ENCODE data around the gene TCF7L1.

Gene TCF7L1

DNA sequence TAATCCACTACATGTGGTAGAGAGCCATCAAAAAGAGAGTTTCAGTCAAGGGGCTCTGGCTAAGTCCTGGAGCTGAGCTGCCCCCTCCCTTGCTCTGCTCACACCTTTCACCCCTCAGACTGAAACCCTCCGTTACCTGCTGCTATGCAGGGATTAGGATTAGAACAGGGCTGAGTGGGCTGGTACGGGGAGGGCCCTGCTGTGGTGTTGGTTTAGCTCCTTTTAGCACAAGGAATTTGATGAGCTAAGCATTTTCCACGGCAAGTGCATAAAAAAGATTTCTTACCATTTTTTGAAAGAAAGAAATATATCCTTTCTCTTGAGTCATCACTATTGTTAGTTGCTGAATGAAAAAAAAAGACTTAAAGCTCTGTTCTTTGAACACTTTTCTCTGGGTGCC lies 46.3 kb downstream of the TCF7L1 start:
- CTCF ChIA-PET, result interaction anchor here (0.7 to 1.5 kb wide), 4 partner anchors 8 to 116 kb away, joined by 3 read pairs; no protein-coding TSS in a partner anchor
- DNase-seq (ENCODE audit: low read depth, low spot score), result no peak
- no peak overlapping the region for H3K4me3 ChIP-seq (ENCODE audit: low read depth, low read length)
- TF ChIP-seq, protein P1, sequence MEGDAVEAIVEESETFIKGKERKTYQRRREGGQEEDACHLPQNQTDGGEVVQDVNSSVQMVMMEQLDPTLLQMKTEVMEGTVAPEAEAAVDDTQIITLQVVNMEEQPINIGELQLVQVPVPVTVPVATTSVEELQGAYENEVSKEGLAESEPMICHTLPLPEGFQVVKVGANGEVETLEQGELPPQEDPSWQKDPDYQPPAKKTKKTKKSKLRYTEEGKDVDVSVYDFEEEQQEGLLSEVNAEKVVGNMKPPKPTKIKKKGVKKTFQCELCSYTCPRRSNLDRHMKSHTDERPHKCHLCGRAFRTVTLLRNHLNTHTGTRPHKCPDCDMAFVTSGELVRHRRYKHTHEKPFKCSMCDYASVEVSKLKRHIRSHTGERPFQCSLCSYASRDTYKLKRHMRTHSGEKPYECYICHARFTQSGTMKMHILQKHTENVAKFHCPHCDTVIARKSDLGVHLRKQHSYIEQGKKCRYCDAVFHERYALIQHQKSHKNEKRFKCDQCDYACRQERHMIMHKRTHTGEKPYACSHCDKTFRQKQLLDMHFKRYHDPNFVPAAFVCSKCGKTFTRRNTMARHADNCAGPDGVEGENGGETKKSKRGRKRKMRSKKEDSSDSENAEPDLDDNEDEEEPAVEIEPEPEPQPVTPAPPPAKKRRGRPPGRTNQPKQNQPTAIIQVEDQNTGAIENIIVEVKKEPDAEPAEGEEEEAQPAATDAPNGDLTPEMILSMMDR (IDR thresholded peaks at IDR 0.05; ENCODE audit: insufficient read depth, low read length, missing control alignments), result no peak
- POLR2A ChIA-PET, result no interaction called here

DNA sequence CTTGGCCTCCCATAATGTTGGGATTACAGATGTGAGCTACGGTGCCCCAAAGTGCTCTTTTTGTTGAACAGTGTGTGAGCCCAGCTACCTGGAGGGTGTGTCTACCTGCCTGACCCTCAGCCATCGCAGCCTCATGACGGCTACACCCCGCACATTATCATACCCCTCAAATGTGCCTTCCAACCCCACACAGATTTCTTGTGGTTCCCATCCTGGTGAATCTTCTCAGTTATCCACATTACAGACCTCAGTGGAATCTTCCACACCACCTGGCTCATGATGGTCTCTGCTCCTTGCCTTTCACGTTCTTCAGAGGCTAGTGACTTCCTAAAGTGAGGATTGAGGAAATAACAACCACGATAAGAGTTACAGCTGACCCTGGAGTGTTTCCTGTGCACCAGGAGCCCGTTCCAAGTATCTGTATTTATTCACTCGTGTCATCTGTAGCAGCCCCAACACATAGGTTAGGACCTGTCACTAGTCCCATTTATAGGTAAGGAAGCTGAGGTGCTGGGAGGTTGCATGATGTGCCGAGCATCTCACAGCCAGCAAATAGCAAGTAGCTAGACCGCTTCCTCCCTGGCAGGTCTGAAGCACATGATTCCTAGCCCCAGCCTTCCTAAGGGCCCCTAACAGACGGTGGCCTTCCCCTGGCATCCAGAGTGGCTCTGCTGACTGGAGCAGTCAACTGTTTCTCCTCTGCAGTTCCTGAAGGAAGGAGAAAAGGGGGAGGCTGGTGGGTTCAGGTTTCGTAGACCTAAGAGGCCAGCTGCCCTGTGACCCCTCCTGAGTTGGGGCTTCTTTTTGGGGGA lies 47.3 kb downstream of the TCF7L1 start:
- TF ChIP-seq, protein P1 (IDR thresholded peaks at IDR 0.05; ENCODE audit: insufficient read depth, low read length, missing control alignments), result no peak
- CTCF ChIA-PET, result interaction anchor here (0.9 to 2.1 kb wide), 4 partner anchors 9 to 120 kb away, joined by 3 to 6 read pairs (median 3); no protein-coding TSS in a partner anchor
- no peak overlapping the region for H3K4me3 ChIP-seq (ENCODE audit: low read depth, low read length)
- POLR2A ChIA-PET, result no interaction called here
- no peak for DNase-seq (ENCODE audit: low read depth, low spot score)

GRCh38 chr2:85181134-85181631 lies 48.0 kb downstream of the TCF7L1 start:
- ChIA-PET POLR2A (no interaction called here), CTCF (interaction anchor here (0.9 to 2.1 kb wide), 3 partner anchors 9 to 119 kb away, joined by 3 to 6 read pairs (median 3); no protein-coding TSS in a partner anchor)
- TF ChIP-seq, protein P1 (IDR thresholded peaks at IDR 0.05; ENCODE audit: insufficient read depth, low read length, missing control alignments), result peak; percentile 8
- no peak for DNase-seq (ENCODE audit: low read depth, low spot score)
- no peak overlapping the region for H3K4me3 ChIP-seq (ENCODE audit: low read depth, low read length)

DNA sequence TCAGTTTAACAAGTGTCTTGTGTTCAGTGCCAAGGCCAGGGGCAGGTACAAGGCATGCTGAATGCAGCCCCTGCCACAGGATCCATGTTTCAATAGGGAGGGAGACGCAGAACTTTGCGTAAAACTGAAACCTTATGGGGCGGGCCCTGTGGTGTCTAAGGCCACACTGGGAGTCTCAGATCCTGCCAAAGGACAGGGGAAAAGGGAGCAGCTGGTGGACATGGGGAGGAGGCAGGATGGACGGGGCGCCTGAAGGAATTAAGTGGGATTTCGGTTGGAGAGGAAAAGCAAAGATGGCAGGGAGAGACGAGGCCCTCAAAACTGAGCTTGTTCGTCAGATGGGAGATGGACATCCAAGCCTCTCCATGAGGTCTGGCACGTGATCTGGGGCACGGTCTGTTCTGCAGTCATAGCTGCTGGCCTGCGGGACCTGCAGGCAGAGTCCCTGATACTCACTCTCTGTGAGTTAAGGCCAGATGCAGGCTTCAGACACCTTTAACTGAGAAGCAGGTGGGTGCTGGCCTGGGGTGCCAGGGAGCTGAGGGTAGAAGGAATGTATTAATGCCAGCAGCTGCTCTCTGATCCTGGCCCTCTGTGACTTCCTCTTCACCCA lies 48.8 kb downstream of the TCF7L1 start:
- DNase-seq (ENCODE audit: low read depth, low spot score), result no peak
- CTCF ChIA-PET, result interaction anchor here (0.9 to 2.1 kb wide), 2 partner anchors 103 to 118 kb away, joined by 3 to 6 read pairs; no protein-coding TSS in a partner anchor
- H3K4me3 ChIP-seq (ENCODE audit: low read depth, low read length), result no peak overlapping the region
- POLR2A ChIA-PET, result interaction anchor here (0.5 kb wide), 1 partner anchor 34 kb away, joined by 3 read pairs; no protein-coding TSS in a partner anchor
- TF ChIP-seq, protein P1 (IDR thresholded peaks at IDR 0.05; ENCODE audit: insufficient read depth, low read length, missing control alignments), result no peak

DNA sequence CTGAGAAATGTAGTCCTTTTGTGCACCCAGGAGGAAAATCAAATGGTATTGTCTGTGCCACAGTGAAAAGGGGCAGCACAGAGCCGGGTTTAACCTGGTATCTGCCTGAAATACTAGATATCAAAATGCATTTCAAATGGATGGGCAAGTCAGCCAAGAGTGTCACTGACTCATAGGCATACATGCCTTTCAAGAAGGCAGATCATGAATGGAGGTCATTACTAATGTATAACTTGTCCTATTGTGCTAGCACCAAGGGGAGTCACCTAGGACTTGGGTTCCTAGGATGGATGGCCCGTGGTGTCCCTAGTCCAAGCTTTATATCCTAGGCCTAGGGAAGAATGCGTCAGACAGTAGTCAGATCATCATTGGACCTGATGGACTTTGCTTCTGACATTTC lies 49.9 kb downstream of the TCF7L1 start:
- TF ChIP-seq, protein P1 (IDR thresholded peaks at IDR 0.05; ENCODE audit: insufficient read depth, low read length, missing control alignments), result no peak
- CTCF ChIA-PET, result no interaction called here
- POLR2A ChIA-PET, result no interaction called here
- H3K4me3 ChIP-seq (ENCODE audit: low read depth, low read length), result no peak overlapping the region
- DNase-seq (ENCODE audit: low read depth, low spot score), result no peak

DNA sequence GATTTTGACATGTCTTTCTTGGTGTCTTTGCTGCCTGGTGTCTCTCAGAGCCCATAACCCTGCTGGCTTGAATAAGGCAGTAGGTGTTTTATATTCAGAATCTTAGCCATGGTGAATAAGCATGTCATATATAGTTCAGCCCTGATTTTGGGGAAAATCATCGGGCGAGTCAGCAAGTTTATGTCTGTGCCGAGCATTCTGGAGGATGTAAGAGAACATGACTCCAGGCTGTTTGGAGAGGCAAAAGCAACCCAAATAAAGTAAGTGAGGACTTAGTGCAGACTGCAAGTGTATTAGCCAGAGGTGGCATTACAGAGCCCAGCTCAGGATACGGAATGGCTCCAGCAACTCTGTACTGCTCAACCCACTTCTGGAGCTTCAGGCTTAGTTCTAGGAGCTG lies 50.3 kb downstream of the TCF7L1 start:
- peak; percentile 44 for DNase-seq (ENCODE audit: low read depth, low spot score)
- ChIA-PET CTCF (no interaction called here), POLR2A (no interaction called here)
- no peak overlapping the region for H3K4me3 ChIP-seq (ENCODE audit: low read depth, low read length)
- TF ChIP-seq, protein P1 (IDR thresholded peaks at IDR 0.05; ENCODE audit: insufficient read depth, low read length, missing control alignments), result no peak

Data from AG04449 (cell line).